Measurements from ENCODE around the gene CHRND.

GRCh38 chr2:232527905-232528470, 2.0 kb downstream of the CHRND start:
- TF ChIP-seq HMGXB4 (CRISPR knock-in tag; IDR thresholded peaks at IDR 0.05) (no peak), JUN (CRISPR knock-in tag; IDR thresholded peaks at IDR 0.05) (no peak), CTCF (IDR thresholded peaks at IDR 0.05) (no peak), PREB (CRISPR knock-in tag; IDR thresholded peaks at IDR 0.05; ENCODE audit: borderline replicate concordance) (no peak), RELA (CRISPR knock-in tag; IDR thresholded peaks at IDR 0.05; ENCODE audit: borderline replicate concordance) (no peak), ETV6 (CRISPR knock-in tag; IDR thresholded peaks at IDR 0.05) (no peak), STAT6 (CRISPR knock-in tag; conservative IDR thresholded peaks at IDR 0.05; ENCODE audit: low read depth) (no peak), CDX4 (CRISPR knock-in tag; IDR thresholded peaks at IDR 0.05; ENCODE audit: borderline replicate concordance) (no peak), SMAD4 (CRISPR knock-in tag; IDR thresholded peaks at IDR 0.05) (no peak), NR3C1 (CRISPR knock-in tag; conservative IDR thresholded peaks at IDR 0.05; ENCODE audit: low read depth) (no peak)
- TF ChIP-seq, protein P1, sequence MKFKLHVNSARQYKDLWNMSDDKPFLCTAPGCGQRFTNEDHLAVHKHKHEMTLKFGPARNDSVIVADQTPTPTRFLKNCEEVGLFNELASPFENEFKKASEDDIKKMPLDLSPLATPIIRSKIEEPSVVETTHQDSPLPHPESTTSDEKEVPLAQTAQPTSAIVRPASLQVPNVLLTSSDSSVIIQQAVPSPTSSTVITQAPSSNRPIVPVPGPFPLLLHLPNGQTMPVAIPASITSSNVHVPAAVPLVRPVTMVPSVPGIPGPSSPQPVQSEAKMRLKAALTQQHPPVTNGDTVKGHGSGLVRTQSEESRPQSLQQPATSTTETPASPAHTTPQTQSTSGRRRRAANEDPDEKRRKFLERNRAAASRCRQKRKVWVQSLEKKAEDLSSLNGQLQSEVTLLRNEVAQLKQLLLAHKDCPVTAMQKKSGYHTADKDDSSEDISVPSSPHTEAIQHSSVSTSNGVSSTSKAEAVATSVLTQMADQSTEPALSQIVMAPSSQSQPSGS (CRISPR knock-in tag; IDR thresholded peaks at IDR 0.05; ENCODE audit: borderline replicate concordance, low read depth), result no peak
- TF ChIP-seq, protein P2, sequence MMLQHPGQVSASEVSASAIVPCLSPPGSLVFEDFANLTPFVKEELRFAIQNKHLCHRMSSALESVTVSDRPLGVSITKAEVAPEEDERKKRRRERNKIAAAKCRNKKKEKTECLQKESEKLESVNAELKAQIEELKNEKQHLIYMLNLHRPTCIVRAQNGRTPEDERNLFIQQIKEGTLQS (CRISPR knock-in tag; conservative IDR thresholded peaks at IDR 0.05), result no peak
